ENCODE results near the gene KCNH4.
"Not testable (repeated sequence)": the region's sequence is repeated elsewhere in the genome, so short reads cannot be mapped to it uniquely, and the experiment has no call there.

The KCNH4 gene

GRCh38 chr17:42180922-42181850 is at the start of gene KCNH4:
KCNH4 (minus strand) TSS chr17:42181142; CDS start chr17:42180945, 197 bp downstream.
- H3K4me3 ChIP-seq (ENCODE audit: low read depth, low read length), result peak within 1 kb of the TSS; percentile 44
- TF ChIP-seq CTCF (IDR thresholded peaks at IDR 0.05; ENCODE audit: low read depth, low read length), result peak; percentile 47

GRCh38 chr17:42230225-42230624 is 49.3 kb upstream of the KCNH4 start:
- TF ChIP-seq CTCF (IDR thresholded peaks at IDR 0.05; ENCODE audit: low read depth, low read length), result no peak
- H3K4me3 ChIP-seq (ENCODE audit: low read depth, low read length), result no peak overlapping the region

GRCh38 chr17:42227849-42228700 is 47.1 kb upstream of the KCNH4 start:
- no peak overlapping the region for H3K4me3 ChIP-seq (ENCODE audit: low read depth, low read length)
- TF ChIP-seq CTCF (IDR thresholded peaks at IDR 0.05; ENCODE audit: low read depth, low read length), result no peak

GRCh38 chr17:42225646-42226045 is 44.7 kb upstream of the KCNH4 start:
- TF ChIP-seq CTCF (IDR thresholded peaks at IDR 0.05; ENCODE audit: low read depth, low read length), result no peak

GRCh38 chr17:42224651-42225050 is 43.7 kb upstream of the KCNH4 start:
- H3K4me3 ChIP-seq (ENCODE audit: low read depth, low read length), result no peak overlapping the region
- no peak for TF ChIP-seq CTCF (IDR thresholded peaks at IDR 0.05; ENCODE audit: low read depth, low read length)

More at GRCh38 chr17:42225646-42226045, 44.7 kb upstream of the KCNH4 start:
- H3K4me3 ChIP-seq (ENCODE audit: low read depth, low read length), result no peak overlapping the region

- TF ChIP-seq CTCF (IDR thresholded peaks at IDR 0.05; ENCODE audit: low read depth, low read length), result peak; percentile 74
Observed at GRCh38 chr17:42221886-42222745, 41.2 kb upstream of the KCNH4 start.

GRCh38 chr17:42219280-42219679 is 38.3 kb upstream of the KCNH4 start:
- H3K4me3 ChIP-seq (ENCODE audit: low read depth, low read length), result not testable (repeated sequence)

More at GRCh38 chr17:42221886-42222745, 41.2 kb upstream of the KCNH4 start:
- no peak overlapping the region for H3K4me3 ChIP-seq (ENCODE audit: low read depth, low read length)

All from WI38 (cell line).